CD14-positive monocyte (primary cell): ENCODE results near the gene MSI2. TPM values are rescaled to one million over a fixed set of nuclear protein-coding genes. Genes with fewer than 3 reads are reported as not detected.

Experiments used
- DNase-seq, 3 donors: peaks; one replicate each; pipeline ENCODE4 v3.0.0-alpha.2; 2011 to 2022
- H2AFZ ChIP-seq: 2 replicates; pipeline ENCODE4 v1.6.0; 2012; ENCODE audit warnings: mild to moderate bottlenecking, low read depth, low read length, inconsistent platforms; ENCODE audit not compliant: insufficient read depth, poor library complexity, severe bottlenecking
- H3K27ac ChIP-seq, 2 donors: 1 replicate in 1 of 2; 2 replicates in 1 of 2; pipeline ENCODE4 v1.5.1; 2012 to 2013; ENCODE audit warnings: low read length in 2 of 2, control low read depth in 1 of 2, inconsistent platforms in 1 of 2, low read depth in 1 of 2, mild to moderate bottlenecking in 1 of 2
- H3K27me3 ChIP-seq, 2 donors: one replicate each; pipeline versions ENCODE4 v1.6.0 to v1.6.1; 2011 to 2013; ENCODE audit warnings: low read length in 2 of 2; ENCODE audit not compliant: control insufficient read depth in 2 of 2, insufficient read depth in 2 of 2
- H3K36me3 ChIP-seq, 2 donors: replicated peaks in 1 of 2; 1 replicate in 1 of 2; 2 replicates in 1 of 2; pipeline versions ENCODE4 v1.5.1 to v1.6.1; 2012 to 2013; ENCODE audit warnings: low read length in 2 of 2, control low read depth in 1 of 2, inconsistent platforms in 1 of 2, mild to moderate bottlenecking in 1 of 2; ENCODE audit not compliant: insufficient read depth in 2 of 2, control insufficient read depth in 1 of 2
- H3K4me1 ChIP-seq, 2 donors: 1 replicate in 1 of 2; 2 replicates in 1 of 2; pipeline versions ENCODE4 v1.5.1 to v1.6.1; 2012 to 2013; ENCODE audit warnings: low read length in 2 of 2, control low read depth in 1 of 2, inconsistent platforms in 1 of 2, mild to moderate bottlenecking in 1 of 2, moderate library complexity in 1 of 2; ENCODE audit not compliant: insufficient read depth in 2 of 2, control insufficient read depth in 1 of 2
- H3K4me2 ChIP-seq: replicated peaks from 2 replicates; pipeline ENCODE3; 2012; ENCODE audit warnings: low read length, moderate library complexity, mild to moderate bottlenecking; ENCODE audit not compliant: poor library complexity, severe bottlenecking; ENCODE audit errors: extremely low read depth
- H3K4me3 ChIP-seq, 3 experiments: fragments of 200-600 bp in 1 of 3; sonication (generic) in 1 of 3; replicated peaks in 1 of 3; 1 replicate in 2 of 3; 2 replicates in 1 of 3; pipeline ENCODE4 v1.5.1; 2011 to 2013; ENCODE audit warnings: low read length in 3 of 3, mild to moderate bottlenecking in 3 of 3, control low read depth in 2 of 3, low read depth in 2 of 3, inconsistent platforms in 1 of 3, moderate library complexity in 1 of 3
- H3K79me2 ChIP-seq: 2 replicates; pipeline ENCODE4 v1.6.0; 2012; ENCODE audit warnings: mild to moderate bottlenecking, control low read depth, inconsistent platforms, low read length, moderate library complexity; ENCODE audit not compliant: insufficient read depth
- H3K9ac ChIP-seq: 2 replicates; pipeline ENCODE4 v1.6.0; 2017; ENCODE audit warnings: low read length, mild to moderate bottlenecking; ENCODE audit not compliant: insufficient read depth, poor library complexity, severe bottlenecking
- H3K9me3 ChIP-seq, 2 donors: replicated peaks in 1 of 2; 1 replicate in 1 of 2; 2 replicates in 1 of 2; pipeline versions ENCODE4 v1.5.1 to v1.6.1; 2012 to 2013; ENCODE audit warnings: low read length in 2 of 2, control low read depth in 1 of 2; ENCODE audit not compliant: control insufficient read depth in 1 of 2, insufficient read depth in 1 of 2
- H4K20me1 ChIP-seq: 2 replicates; pipeline ENCODE4 v1.6.0; 2012; ENCODE audit warnings: mild to moderate bottlenecking, low read length, control low read depth, moderate library complexity; ENCODE audit not compliant: insufficient read depth
- H3K27ac Mint-ChIP-seq, 7 donors: one replicate each; pipeline ENCODE4 v1.8.0; 2020; ENCODE audit warnings: mild to moderate bottlenecking in 7 of 7, mixed read lengths in 7 of 7, moderate library complexity in 6 of 7, inconsistent platforms in 2 of 7
- H3K27me3 Mint-ChIP-seq, 3 donors: one replicate each; pipeline ENCODE4 v1.8.0; 2021 to 2022; ENCODE audit warnings: low read depth in 3 of 3, mild to moderate bottlenecking in 3 of 3, mixed read lengths in 3 of 3, moderate library complexity in 3 of 3, inconsistent platforms in 1 of 3
- H3K36me3 Mint-ChIP-seq, 2 donors: one replicate each; pipeline ENCODE4 v1.8.0; 2020; ENCODE audit warnings: mixed read lengths in 2 of 2, inconsistent platforms in 1 of 2, mild to moderate bottlenecking in 1 of 2
- H3K4me1 Mint-ChIP-seq: one replicate; pipeline ENCODE4 v1.8.0; 2020; ENCODE audit warnings: mild to moderate bottlenecking, mixed read lengths
- H3K4me3 Mint-ChIP-seq, 2 donors: one replicate each; pipeline ENCODE4 v1.8.0; 2020; ENCODE audit warnings: mild to moderate bottlenecking in 2 of 2, mixed read lengths in 2 of 2, moderate library complexity in 1 of 2
- H3K9me3 Mint-ChIP-seq, 7 donors: one replicate each; pipeline ENCODE4 v1.8.0; 2020 to 2022; ENCODE audit warnings: mixed read lengths in 7 of 7, mild to moderate bottlenecking in 6 of 7, moderate library complexity in 6 of 7, inconsistent platforms in 2 of 7
- CTCF ChIP-seq: fragments of 200-600 bp; IDR thresholded peaks from one replicate; pipeline ENCODE4 v1.8.0; 2022; ENCODE audit warnings: antibody characterized with exemption, mild to moderate bottlenecking
- WGBS: methylation state at CpG from one replicate; pipeline ENCODE4 v1.1.5; 2013; ENCODE audit warnings: missing lambda C conversion rate; ENCODE audit not compliant: insufficient coverage; 5-methylcytosine and 5-hydroxymethylcytosine counted together
- intact Hi-C, 2 donors: fragments of 100-400 bp; cut with micrococcal nuclease; formaldehyde crosslinking; loops; one replicate each; pipeline versions ENCODE4 v1.15.0 to v1.15.1; 2023
- polyA plus RNA-seq, 3 donors: library from polyadenylated mRNA; depleted of rRNA in 1 of 3; unstranded in 2 of 3; stranded (reverse) in 1 of 3; fragments of 300-500 nt in 2 of 3; fragments of >200 nt in 1 of 3; fragmentation: Illumina TruSeq in 2 of 3; gene quantifications; 1 replicate in 2 of 3; 2 replicates in 1 of 3; pipeline ENCODE4 v1.2.3, GENCODE V29; 2012 to 2021

Gene MSI2
- polyA plus RNA-seq, 3 donors: 0.20 to 6.6 (median 0.37) TPM

GRCh38 chr17:57714665-57715180 is 458.4 kb downstream of the MSI2 start:
- peaks cover 2% of the 10 kb centered on the region for H3K4me1 Mint-ChIP-seq
- Histone ChIP-seq H3K9ac (no peak overlapping the region), H3K9me3 (peaks cover 0 to 4% of the 10 kb centered on the region in 2 donors), H3K4me3 (no peak overlapping the region), H3K27me3 (peaks cover 0 to 2% of the 10 kb centered on the region in 2 donors), H2AFZ (no peak overlapping the region), H4K20me1 (no peaks in the 10 kb centered on the region), H3K4me2 (no peak overlapping the region), H3K4me1 (no peaks in the 10 kb centered on the region), H3K79me2 (no peaks in the 10 kb centered on the region), H3K36me3 (no peaks in the 10 kb centered on the region), H3K27ac (no peak overlapping the region)
- TF ChIP-seq CTCF: no peak
- no peak for DNase-seq
- intact Hi-C loops: no loop called here
- H3K27me3 Mint-ChIP-seq: peaks cover 8 to 20% (median 8%) of the 10 kb centered on the region in 3 donors
- H3K9me3 Mint-ChIP-seq: peaks cover 0 to 8% (median 6%) of the 10 kb centered on the region in 7 donors
- no peaks in the 10 kb centered on the region for H3K36me3 Mint-ChIP-seq
- WGBS: 96% methylated on average over 4 of the region's 7 CpGs
- no peak overlapping the region for H3K4me3 Mint-ChIP-seq
- H3K27ac Mint-ChIP-seq: no peak overlapping the region

- TF ChIP-seq CTCF: no peak
- intact Hi-C loops: no loop called here
- H3K4me3 ChIP-seq: no peak overlapping the region
- H3K27me3 Mint-ChIP-seq: peaks cover 8 to 20% (median 10%) of the 10 kb centered on the region in 3 donors
- H3K9me3 Mint-ChIP-seq: peaks cover 0 to 3% (median 0%) of the 10 kb centered on the region in 7 donors
- DNase-seq: no peak
- H3K36me3 ChIP-seq: no peaks in the 10 kb centered on the region
- H3K9me3 ChIP-seq: no peaks in the 10 kb centered on the region
- no peak overlapping the region for H3K4me2 ChIP-seq
- H3K9ac ChIP-seq: no peak overlapping the region
- no CpG with 5 or more reads among the region's 1 CpG for WGBS
- H2AFZ ChIP-seq: no peak overlapping the region
- H3K27ac Mint-ChIP-seq: no peak overlapping the region
- no peaks in the 10 kb centered on the region for H3K36me3 Mint-ChIP-seq
- no peaks in the 10 kb centered on the region for H3K4me1 ChIP-seq
- H3K4me3 Mint-ChIP-seq: no peak overlapping the region
- peaks cover 0 to 2% of the 10 kb centered on the region in 2 donors for H3K27me3 ChIP-seq
- H3K27ac ChIP-seq: no peak overlapping the region
- no peaks in the 10 kb centered on the region for H3K79me2 ChIP-seq
- H4K20me1 ChIP-seq: no peaks in the 10 kb centered on the region
- peaks cover 2% of the 10 kb centered on the region for H3K4me1 Mint-ChIP-seq
Observed at GRCh38 chr17:57715981-57716380, 459.7 kb downstream of the MSI2 start.
